HG02938 (cell line): Measurements from ENCODE around the gene CHMP2A.

ENCODE experiments used
- ATAC-seq: cut with Tn5 transposase; IDR thresholded peaks from one replicate; pipeline ENCODE4 v1.9.1; 2021; ENCODE audit warnings: mild to moderate bottlenecking, moderate library complexity; ENCODE audit not compliant: unreplicated experiment

CHMP2A gene

DNA sequence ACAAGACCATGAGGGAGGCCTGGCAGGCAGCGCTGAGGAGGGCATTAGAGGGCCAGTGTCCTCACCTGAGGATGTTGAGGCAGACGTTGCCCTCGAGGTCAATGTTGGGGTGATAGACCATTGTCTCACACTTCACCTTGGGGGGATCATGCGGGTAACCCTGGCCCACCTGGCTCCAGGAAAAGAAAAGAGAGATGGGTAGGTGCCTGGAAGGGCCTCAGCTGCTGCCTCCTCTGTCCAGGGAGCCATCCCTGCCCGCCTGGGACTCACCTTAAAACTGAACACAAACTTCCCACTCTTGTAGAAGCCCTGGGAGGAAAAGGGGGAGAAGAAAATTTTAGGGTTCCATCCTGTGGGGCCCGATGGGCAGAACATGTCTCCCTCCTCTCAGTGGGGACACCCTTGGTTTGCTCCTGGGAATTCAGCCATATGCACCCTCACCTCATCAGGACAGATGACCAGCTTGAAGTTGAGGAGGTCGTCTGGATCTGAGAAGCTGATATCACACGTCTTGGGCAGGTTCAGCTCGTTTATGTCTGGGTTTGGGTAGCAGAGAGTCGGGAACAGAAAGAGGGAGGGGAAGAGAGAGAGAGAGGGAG is 1.8 kb upstream of the CHMP2A start:
- no peak for ATAC-seq

GRCh38 chr19:58555920-58556621 is 1.2 kb upstream of the CHMP2A start:
- no peak for ATAC-seq

GRCh38 chr19:58555369-58555885 is 522 bp upstream of the CHMP2A start:
- no peak for ATAC-seq

- no peak for ATAC-seq
Measured at GRCh38 chr19:58553799-58554493, 959 bp downstream of the CHMP2A start.

- no peak for ATAC-seq
Measured at GRCh38 chr19:58552655-58553054, 2.2 kb downstream of the CHMP2A start.

GRCh38 chr19:58551577-58552471 is 3.1 kb downstream of the CHMP2A start:
- ATAC-seq, result no peak

DNA sequence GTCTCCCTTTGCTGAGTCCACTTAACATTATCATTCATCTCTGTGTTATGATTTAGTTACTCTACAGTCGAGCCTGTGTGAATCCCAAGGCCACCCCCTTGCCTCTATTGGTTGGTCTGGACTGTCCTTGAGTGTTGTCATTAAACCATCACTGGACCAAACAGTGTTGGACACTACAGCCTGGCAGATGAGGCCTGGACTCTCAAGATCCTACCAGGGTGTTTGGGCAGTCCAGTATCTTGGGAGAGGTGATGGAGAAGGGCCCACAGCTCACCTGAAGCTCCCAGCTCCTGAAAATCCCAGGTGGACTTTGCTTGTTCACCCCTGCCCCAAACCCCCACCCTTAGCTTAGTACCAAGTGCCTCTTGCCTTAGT is 3.8 kb downstream of the CHMP2A start:
- no peak for ATAC-seq

DNA sequence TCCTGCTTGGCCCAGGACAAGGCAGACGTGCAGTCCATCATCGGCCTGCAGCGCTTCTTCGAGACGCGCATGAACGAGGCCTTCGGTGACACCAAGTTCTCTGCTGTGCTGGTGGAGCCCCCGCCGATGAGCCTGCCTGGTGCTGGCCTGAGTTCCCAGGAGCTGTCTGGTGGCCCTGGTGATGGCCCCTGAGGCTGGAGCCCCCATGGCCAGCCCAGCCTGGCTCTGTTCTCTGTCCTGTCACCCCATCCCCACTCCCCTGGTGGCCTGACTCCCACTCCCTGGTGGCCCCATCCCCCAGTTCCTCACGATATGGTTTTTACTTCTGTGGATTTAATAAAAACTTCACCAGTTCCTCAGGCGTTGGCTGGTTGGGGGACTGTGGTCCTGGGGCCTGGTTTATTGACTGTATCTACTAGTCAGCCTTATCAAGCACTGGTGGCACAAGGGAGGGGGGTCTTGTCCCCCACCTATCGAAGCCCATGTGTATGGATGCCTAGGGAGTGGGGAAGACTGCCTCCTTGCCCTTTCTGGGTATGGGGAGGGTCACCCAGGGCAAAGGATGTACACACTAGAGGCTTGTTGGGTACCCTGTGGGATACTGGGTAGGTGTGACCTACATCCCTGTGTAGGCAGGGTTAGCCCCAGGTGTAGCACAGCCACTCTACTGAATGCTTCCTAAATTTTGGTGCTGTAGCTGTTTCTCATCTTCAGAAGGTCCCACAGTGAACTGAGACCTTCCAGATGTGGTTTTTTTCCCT is 4.4 kb downstream of the CHMP2A start:
- ATAC-seq, result no peak

DNA sequence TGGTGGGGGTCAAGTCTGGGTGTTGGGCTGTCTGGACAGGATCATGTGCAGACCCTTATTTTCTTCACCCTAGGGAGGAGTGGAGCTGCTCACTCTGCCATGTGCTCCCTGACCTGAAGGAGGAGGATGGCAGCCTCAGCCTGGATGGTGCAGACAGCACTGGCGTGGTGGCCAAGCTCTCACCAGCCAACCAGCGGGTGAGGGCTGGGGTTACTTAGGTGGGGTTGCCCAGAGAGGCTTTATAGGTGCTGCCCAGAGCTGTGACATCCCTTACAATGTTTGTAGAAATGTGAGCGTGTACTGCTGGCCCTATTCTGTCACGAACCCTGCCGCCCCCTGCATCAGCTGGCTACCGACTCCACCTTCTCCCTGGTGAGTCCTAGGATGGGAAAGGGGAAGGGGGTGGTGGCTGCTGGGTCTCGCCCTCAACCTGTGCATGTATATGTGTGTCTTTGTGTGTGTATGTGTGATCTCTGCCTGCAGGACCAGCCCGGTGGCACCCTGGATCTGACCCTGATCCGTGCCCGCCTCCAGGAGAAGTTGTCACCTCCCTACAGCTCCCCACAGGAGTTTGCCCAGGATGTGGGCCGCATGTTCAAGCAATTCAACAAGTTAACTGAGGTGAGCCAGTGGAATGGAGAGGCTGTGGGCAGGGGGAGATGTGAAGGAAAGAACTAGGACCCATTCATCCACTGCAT is 5.1 kb downstream of the CHMP2A start:
- ATAC-seq, result no peak

DNA sequence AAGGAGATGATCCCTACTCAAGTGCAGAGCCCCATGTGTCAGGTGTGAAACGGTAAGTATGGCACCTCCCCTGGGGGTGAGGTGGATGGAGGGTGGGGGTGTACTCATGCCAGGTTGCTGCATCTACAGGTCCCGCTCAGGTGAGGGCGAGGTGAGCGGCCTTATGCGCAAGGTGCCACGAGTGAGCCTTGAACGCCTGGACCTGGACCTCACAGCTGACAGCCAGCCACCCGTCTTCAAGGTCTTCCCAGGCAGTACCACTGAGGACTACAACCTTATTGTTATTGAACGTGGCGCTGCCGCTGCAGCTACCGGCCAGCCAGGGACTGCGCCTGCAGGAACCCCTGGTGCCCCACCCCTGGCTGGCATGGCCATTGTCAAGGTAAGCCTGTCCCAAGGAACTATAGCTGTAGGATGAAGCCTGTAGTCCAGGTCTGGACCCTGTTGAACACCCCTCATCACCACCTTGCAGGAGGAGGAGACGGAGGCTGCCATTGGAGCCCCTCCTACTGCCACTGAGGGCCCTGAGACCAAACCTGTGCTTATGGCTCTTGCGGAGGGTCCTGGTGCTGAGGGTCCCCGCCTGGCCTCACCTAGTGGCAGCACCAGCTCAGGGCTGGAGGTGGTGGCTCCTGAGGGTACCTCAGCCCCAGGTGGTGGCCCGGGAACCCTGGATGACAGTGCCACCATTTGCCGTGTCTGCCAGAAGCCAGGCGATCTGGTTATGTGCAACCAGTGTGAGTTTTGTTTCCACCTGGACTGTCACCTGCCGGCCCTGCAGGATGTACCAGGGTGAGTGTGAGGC is 5.8 kb downstream of the CHMP2A start:
- no peak for ATAC-seq

DNA sequence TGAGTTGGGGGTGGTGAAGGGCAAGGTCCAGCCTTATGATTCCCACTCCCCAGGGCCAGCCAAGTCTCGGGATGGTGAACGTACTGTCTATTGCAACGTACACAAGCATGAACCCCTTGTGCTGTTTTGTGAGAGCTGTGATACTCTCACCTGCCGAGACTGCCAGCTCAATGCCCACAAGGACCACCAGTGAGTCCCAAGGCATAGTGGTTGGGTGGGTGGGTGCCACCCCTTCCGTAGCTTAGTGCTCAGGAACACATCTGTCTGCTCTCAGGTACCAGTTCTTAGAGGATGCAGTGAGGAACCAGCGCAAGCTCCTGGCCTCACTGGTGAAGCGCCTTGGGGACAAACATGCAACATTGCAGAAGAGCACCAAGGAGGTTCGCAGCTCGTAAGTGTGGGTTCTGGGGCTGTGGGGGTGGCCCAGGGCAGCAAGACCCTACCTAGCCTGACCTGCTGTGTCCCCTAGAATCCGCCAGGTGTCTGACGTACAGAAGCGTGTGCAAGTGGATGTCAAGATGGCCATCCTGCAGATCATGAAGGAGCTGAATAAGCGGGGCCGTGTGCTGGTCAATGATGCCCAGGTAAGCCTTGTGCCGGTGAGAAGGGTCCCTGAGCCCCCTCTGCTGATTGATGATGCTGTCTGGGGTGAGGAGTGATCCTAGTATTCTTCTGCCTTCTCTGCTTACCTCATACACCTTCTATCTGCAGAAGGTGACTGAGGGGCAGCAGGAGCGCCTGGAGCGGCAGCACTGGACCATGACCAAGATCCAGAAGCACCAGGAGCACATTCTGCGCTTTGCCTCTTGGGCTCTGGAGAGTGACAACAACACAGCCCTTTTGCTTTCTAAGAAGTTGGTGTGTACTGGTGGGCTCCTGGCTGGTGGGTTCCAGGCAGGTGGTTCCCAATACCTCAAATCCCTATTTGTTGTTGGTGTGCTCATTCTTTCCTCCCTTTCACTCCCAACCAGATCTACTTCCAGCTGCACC is 7.3 kb downstream of the CHMP2A start:
- ATAC-seq, result no peak

DNA sequence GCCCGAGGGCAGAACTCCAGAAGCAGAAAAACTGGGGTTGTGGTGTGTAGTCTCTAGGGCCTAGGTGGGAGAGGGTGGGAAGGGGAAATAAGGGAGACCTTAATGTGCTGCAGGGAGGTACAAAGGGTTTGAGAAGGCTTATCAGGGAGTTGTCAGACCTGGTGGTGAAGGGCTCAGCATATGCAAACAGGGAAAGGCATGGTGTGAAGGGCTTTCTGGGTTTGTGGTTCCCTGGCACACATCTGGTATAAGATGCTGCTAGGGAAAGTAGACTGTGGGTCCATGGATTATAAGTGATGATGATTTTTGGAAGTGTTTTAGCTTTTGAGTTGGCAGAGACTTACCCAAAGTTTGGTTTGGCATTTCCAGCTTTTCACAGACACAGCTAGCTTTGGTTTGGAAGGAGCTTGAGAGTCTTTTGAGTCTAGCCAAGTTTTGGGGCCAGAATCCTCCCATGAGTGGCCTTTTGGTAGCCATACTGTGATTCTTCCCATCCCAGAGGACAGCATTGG is 8.8 kb downstream of the CHMP2A start:
- no peak for ATAC-seq

- no peak for ATAC-seq
Measured at GRCh38 chr19:58545286-58546018, 9.5 kb downstream of the CHMP2A start.

DNA sequence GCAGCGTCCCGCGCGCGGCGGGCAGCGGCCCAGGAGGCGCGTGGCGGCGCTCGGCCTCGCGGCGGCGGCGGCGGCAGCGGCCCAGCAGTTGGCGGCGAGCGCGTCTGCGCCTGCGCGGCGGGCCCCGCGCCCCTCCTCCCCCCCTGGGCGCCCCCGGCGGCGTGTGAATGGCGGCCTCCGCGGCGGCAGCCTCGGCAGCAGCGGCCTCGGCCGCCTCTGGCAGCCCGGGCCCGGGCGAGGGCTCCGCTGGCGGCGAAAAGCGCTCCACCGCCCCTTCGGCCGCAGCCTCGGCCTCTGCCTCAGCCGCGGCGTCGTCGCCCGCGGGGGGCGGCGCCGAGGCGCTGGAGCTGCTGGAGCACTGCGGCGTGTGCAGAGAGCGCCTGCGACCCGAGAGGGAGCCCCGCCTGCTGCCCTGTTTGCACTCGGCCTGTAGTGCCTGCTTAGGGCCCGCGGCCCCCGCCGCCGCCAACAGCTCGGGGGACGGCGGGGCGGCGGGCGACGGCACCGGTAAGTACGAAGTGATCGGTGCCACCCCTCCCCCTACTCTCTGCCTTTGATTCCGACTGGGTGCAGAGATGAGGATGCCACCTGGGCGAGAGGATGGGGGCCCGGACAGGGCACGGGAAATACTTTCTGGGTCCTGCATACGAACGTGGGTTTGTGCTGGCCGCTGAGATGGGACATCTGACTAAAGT is 10.2 kb downstream of the CHMP2A start:
- peak; percentile 37 for ATAC-seq

DNA sequence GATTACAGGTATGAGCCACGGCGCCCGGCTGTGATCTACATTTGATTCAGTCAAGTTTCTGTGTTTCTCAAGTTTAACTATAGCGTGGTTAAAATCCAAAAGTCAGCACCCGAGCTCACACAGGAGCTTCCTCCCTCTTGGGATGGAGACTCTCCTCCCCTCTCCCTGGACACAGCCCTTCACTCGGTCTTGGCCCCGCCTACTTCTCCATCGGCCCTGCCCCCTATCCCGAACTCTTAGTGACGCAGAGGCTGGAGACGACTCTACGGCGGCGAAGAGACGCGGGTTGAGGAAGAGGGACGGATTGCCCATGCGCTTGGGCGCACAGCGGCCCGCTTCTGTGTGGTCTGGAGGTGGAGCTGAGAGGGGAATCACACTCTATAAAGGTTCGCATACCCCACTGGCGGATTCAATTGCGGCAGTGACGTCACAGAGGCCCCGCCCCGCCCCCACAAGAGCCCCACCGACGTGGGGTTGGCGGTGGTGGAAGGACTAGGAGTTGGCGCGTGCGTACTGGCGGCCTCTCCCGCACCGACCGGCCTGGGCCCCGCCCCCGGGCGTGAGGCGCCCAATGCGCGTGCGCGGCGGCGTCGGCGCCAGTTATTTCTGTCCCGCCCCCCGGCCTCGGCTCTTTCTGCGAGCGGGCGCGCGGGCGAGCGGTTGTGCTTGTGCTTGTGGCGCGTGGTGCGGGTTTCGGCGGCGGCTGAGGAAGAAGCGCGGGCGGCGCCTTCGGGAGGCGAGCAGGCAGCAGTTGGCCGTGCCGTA is 10.9 kb downstream of the CHMP2A start, which contains the start of gene TRIM28:
Gene TRIM28 (plus strand): TSS at position 239 of the 765 bp plus-strand sequence. CDS start 694 bp downstream, outside the sequence.
- ATAC-seq, result peak; percentile 84
